Activated T-cell treated with anti-CD3 and anti-CD28 coated beads for 48 hours (primary cell): Measurements from ENCODE around the gene FLNB.

Experiments
- DNase-seq: peaks from one replicate; pipeline ENCODE4 v3.0.0-alpha.2; 2020; ENCODE audit warnings: low read depth

FLNB gene

GRCh38 chr3:58137306-58137705 lies 129.1 kb downstream of the FLNB start:
- DNase-seq: no peak

DNA sequence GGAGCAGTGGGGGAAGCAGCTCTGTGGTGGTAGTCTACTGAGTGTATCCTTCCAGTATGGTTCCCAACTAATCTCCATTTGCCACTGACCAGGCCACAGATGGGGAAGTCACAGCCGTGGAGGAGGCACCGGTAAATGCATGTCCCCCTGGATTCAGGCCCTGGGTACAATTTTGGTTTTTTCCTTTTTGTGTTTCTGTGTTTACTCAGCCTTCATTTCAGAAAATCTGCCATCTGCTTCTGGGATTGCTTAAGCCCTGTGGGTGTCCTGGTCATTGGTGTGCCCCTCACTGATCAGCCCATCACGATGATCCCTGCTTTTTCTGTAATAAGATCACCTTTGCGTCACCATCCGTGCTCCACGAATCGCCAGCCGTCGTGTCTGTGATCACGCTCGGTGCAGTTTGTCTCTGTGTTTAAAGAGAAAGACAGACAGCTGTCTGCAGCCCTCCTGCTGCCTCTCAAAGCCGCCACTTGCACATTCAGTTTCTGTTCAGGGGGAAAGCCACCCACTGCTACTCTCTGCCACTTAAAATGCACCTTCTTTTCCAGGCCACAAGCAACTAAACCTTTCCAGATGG lies 133.6 kb downstream of the FLNB start:
- no peak for DNase-seq

- no peak for DNase-seq
Observed at GRCh38 chr3:58143417-58144055, 135.3 kb downstream of the FLNB start.

GRCh38 chr3:58144478-58145325 lies 136.5 kb downstream of the FLNB start:
- DNase-seq: no peak

- DNase-seq: no peak
Observed at GRCh38 chr3:58148049-58148448, 139.8 kb downstream of the FLNB start.

GRCh38 chr3:58150130-58150809 lies 142.0 kb downstream of the FLNB start:
- no peak for DNase-seq

DNA sequence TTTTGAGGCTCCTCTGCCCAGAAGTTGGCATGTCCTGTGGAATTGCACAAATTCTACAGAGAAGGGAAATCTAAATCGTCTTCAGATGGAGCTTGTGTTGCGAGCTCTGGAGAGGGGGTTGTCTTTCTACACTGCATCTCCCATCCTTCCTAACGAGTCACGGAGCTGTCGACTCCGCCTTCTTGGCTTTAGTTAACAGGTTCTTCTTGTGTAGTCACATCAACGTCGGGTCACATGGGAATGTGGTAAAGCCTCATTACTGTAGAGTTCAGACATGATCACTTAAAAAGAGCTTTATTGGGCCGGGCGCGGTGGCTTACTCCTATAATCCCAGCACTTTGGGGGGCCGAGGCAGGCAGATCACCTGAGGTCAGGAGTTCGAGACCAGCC lies 142.6 kb downstream of the FLNB start:
- DNase-seq: no peak

GRCh38 chr3:58151637-58152036 lies 143.4 kb downstream of the FLNB start:
- no peak for DNase-seq

GRCh38 chr3:58152225-58153015 lies 144.2 kb downstream of the FLNB start:
- DNase-seq: no peak

- no peak for DNase-seq
Observed at GRCh38 chr3:58153371-58153770, 145.1 kb downstream of the FLNB start.

DNA sequence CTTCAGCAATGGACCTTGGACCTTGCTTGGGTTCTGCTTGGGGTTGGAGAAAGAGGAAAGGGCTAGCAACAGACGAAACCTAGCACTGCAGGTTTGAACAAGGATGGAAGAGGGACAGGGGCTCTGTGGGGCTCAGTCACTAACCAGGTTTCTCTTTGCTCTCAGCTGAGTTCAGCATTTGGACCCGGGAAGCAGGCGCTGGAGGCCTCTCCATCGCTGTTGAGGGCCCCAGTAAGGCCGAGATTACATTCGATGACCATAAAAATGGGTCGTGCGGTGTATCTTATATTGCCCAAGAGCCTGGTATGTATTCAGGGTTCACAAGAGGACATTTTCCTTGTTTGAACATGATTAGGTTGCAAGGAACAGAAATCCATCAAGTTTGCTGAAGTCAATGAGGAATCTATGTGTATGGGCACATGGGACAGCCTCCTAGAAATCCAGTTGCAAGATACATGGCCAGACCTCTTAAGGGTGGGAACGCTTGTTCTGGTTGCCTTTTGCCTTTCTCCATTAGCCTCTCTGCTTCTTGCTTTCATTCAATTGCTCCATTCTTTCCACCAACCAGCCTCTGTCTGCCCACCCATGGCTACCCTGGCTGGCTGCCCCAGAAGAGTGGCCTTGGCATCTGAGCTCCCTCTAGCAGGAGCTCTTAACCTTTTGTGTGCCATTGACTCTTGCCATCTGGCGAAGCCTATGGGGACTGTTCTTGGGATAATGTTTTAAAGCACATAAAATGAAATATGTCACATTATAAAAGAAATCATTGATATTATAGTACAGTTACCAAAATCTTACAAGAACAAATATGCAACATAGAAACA lies 146.6 kb downstream of the FLNB start:
- no peak for DNase-seq

- no peak for DNase-seq
Observed at GRCh38 chr3:58155838-58156237, 147.6 kb downstream of the FLNB start.

DNA sequence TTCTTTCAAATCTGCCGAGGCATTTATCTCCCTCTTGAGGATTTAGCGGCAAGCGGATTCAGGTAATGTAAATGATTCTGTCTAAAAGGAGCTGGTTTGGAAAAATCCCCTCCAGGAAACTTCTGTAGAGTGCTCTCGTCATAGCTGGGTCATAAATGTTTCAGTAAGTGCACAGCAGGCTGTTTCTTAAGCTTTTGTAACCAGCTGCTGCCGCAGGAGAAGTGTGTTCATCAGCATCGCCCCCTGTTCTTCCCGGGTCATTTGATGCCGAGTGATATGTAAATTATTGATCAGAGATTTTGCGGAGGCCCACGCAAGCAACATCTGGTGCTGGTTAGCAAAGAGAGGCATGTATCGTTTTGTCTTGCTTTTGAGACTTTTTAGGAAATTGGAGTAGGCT lies 149.5 kb downstream of the FLNB start:
- no peak for DNase-seq

DNA sequence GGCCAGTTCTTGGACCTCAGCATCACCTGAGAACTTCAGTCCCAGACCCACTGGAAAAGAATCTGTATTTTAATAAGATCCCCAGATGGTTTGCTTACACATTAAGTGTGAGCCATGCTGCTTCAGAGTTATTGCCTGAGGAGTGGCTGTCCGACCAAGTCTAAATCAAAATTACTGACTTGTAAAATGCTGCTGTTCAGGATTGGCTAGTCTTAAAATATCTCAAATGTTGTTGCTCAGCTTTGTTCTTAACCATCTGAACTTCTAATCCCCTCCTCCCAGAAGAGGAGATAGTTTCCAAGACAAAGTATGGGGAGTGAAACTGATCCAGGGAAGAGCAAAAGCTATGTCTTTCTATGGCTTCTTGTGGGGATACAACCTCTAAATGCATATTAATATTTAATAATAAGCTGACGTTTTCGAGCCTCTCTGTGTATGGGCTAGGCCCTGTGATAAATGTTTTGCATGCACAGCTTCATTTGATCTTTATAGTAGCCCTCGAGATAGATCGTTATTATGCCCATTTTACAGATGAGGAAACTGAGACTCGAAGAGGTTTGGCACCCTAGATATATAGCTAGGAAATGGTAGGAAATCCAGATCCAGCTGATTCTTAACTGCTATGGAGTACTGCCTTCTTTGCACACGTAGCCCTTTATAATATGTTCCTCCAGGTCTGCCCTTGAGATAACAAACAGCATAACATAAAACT lies 150.4 kb downstream of the FLNB start:
- no peak for DNase-seq

GRCh38 chr3:58160399-58160798 lies 152.2 kb downstream of the FLNB start:
- DNase-seq: no peak

DNA sequence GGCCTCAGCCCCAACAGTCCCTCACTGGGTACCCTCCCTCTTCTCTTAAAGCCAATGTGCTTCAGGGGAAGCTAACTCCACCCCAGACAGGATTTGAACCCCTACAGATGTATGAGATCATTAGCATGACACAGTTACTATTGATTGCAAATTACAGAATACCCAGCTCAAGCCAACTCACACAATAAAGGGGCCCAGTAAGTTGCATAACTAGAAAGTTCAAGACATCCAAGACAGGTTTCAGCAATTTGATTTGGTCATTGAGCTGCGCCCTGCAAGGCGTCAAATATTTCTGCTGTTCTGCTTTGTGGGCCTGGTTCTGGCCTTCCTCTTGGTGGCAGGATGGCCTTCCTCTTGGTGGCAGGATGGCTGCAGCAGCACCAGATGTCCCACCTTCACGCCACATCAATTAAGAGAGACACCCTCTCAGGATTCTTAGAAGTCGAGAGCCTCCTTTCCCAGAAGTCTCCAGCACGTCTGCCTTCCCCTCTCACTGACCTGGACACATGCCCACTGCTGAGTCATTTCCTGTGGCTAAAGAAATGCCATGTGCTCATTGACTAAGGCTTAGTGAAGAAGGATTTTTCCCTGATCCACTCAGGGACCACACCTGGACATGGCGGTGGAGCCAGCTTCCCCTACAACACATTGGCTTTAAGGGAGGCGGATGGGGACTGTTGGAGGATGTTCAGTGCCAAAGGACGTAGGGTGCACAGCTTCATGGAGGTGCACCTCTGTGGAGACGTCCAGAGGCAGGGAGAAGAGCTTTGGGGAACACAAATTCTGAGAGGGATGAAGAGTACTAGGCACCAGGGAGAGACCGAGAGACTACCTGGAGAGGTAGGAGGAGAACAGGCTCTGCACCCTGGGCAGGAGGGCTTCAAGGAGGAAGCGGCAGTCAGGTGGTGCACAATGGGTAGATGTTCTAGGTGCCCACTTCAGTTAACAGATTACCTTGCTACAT lies 153.5 kb downstream of the FLNB start:
- no peak for DNase-seq

- DNase-seq: no peak
Observed at GRCh38 chr3:58163234-58163633, 155.0 kb downstream of the FLNB start.

DNA sequence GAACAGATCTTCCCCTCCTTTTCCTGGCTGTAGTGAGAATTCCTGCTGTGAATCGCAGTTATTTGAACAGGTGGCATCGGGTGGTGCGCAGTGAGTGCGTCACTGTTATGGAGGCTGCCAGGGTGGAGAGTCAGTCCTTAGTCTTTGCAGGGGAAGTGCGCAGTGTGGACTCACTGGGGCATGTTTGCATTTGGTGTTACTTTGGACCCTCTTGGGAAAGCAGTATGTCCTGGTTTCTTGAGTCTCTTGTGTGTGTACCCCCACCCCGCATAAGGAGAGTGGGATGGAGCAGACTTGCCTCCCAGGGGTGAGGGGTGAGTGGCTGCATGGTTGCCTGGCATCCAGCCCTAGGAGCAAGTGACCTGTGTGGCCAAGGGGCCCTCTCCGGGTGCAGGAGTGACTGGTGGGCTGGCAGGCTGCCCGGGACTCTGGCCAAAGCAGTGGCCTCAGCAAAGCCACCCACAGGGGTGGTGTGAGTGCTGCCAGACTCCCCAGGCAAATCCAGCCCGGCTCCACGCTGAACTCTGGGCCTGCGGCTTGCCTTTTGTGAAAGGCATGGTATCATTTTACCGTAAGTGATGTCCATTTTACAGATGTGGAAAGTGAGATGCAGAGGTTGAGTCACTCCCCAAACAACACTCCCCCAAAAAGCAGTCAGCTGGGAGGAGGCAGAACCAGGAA lies 156.1 kb downstream of the FLNB start:
- DNase-seq: no peak
